ACC112 (cell line): ENCODE measurements around the gene EFCAB6.

Experiments used
- H2AFZ ChIP-seq: fragments of 200-600 bp; sonication (generic); one replicate; pipeline ENCODE4 v1.6.0; 2017; ENCODE audit warnings: antibody characterized with exemption, low read length; ENCODE audit not compliant: unreplicated experiment
- H3K27ac ChIP-seq: fragments of 200-600 bp; sonication (generic); 2 replicates; pipeline ENCODE4 v1.5.1; 2014; ENCODE audit warnings: low read depth, mild to moderate bottlenecking, antibody characterized with exemption, low read length, moderate library complexity
- H3K27me3 ChIP-seq: fragments of 200-600 bp; sonication (generic); 2 replicates; pipeline ENCODE4 v1.6.1; 2014; ENCODE audit warnings: mild to moderate bottlenecking, antibody characterized with exemption, low read length, moderate library complexity, mixed read lengths; ENCODE audit not compliant: insufficient read depth
- H3K36me3 ChIP-seq: fragments of 200-600 bp; sonication (generic); 2 replicates; pipeline ENCODE4 v1.6.1; 2016; ENCODE audit warnings: mild to moderate bottlenecking, antibody characterized with exemption, low read length, moderate library complexity, mixed read lengths; ENCODE audit not compliant: insufficient read depth
- H3K4me1 ChIP-seq: fragments of 200-600 bp; sonication (generic); one replicate; pipeline ENCODE4 v1.6.1; 2016; ENCODE audit warnings: low read length, mixed read lengths; ENCODE audit not compliant: insufficient read depth, unreplicated experiment, control insufficient read depth
- H3K4me3 ChIP-seq: fragments of 200-600 bp; sonication (generic); 2 replicates; pipeline ENCODE4 v1.5.1; 2014; ENCODE audit warnings: mild to moderate bottlenecking, low read depth, low read length
- H3K79me2 ChIP-seq: fragments of 200-600 bp; sonication (generic); one replicate; pipeline ENCODE4 v1.6.0; 2016; ENCODE audit warnings: low read length; ENCODE audit not compliant: control insufficient read depth, unreplicated experiment, insufficient read depth

Gene EFCAB6

GRCh38 chr22:43488031-43488866, 323.9 kb downstream of the EFCAB6 start:
- H3K27me3 ChIP-seq, result no peaks in the 10 kb centered on the region
- H3K4me1 ChIP-seq, result no peaks in the 10 kb centered on the region
- H3K4me3 ChIP-seq, result no peak overlapping the region

GRCh38 chr22:43487311-43488030, 324.6 kb downstream of the EFCAB6 start:
- Histone ChIP-seq H3K27me3 (no peaks in the 10 kb centered on the region), H3K79me2 (no peaks in the 10 kb centered on the region), H3K4me1 (no peaks in the 10 kb centered on the region)

More at GRCh38 chr22:43488031-43488866, 323.9 kb downstream of the EFCAB6 start:
- H2AFZ ChIP-seq, result no peak overlapping the region
- no peak overlapping the region for H3K27ac ChIP-seq
- H3K79me2 ChIP-seq, result no peaks in the 10 kb centered on the region
- H3K36me3 ChIP-seq, result no peaks in the 10 kb centered on the region

GRCh38 chr22:43485502-43486089, 326.5 kb downstream of the EFCAB6 start:
- Histone ChIP-seq H2AFZ (no peak overlapping the region), H3K27ac (no peak overlapping the region), H3K4me3 (no peak overlapping the region), H3K36me3 (no peaks in the 10 kb centered on the region), H3K4me1 (no peaks in the 10 kb centered on the region), H3K27me3 (no peaks in the 10 kb centered on the region), H3K79me2 (no peaks in the 10 kb centered on the region)

More at GRCh38 chr22:43487311-43488030, 324.6 kb downstream of the EFCAB6 start:
- no peak overlapping the region for H2AFZ ChIP-seq
- no peak overlapping the region for H3K27ac ChIP-seq
- H3K4me3 ChIP-seq, result no peak overlapping the region
- no peaks in the 10 kb centered on the region for H3K36me3 ChIP-seq

GRCh38 chr22:43484227-43484626, 327.9 kb downstream of the EFCAB6 start:
- no peak overlapping the region for H3K4me3 ChIP-seq
- no peak overlapping the region for H3K27ac ChIP-seq
- no peak overlapping the region for H2AFZ ChIP-seq

GRCh38 chr22:43483669-43484068, 328.4 kb downstream of the EFCAB6 start:
- Histone ChIP-seq H2AFZ (no peak overlapping the region), H3K4me3 (no peak overlapping the region), H3K79me2 (no peaks in the 10 kb centered on the region), H3K4me1 (no peaks in the 10 kb centered on the region), H3K36me3 (no peaks in the 10 kb centered on the region), H3K27ac (no peak overlapping the region), H3K27me3 (no peaks in the 10 kb centered on the region)

More at GRCh38 chr22:43484227-43484626, 327.9 kb downstream of the EFCAB6 start:
- no peaks in the 10 kb centered on the region for H3K79me2 ChIP-seq
- no peaks in the 10 kb centered on the region for H3K27me3 ChIP-seq
- H3K4me1 ChIP-seq, result no peaks in the 10 kb centered on the region
- H3K36me3 ChIP-seq, result no peaks in the 10 kb centered on the region

GRCh38 chr22:43483266-43483665, 328.8 kb downstream of the EFCAB6 start:
- Histone ChIP-seq H3K27me3 (no peaks in the 10 kb centered on the region), H3K79me2 (no peaks in the 10 kb centered on the region), H3K4me1 (no peaks in the 10 kb centered on the region), H3K4me3 (no peak overlapping the region), H3K27ac (no peak overlapping the region), H3K36me3 (no peaks in the 10 kb centered on the region), H2AFZ (no peak overlapping the region)

GRCh38 chr22:43482318-43482625, 329.8 kb downstream of the EFCAB6 start:
- H3K79me2 ChIP-seq, result no peaks in the 10 kb centered on the region
- no peak overlapping the region for H3K4me3 ChIP-seq
- no peaks in the 10 kb centered on the region for H3K4me1 ChIP-seq
- no peaks in the 10 kb centered on the region for H3K27me3 ChIP-seq
- no peaks in the 10 kb centered on the region for H3K36me3 ChIP-seq
- no peak overlapping the region for H2AFZ ChIP-seq
- H3K27ac ChIP-seq, result no peak overlapping the region

GRCh38 chr22:43481568-43482317, 330.4 kb downstream of the EFCAB6 start:
- no peaks in the 10 kb centered on the region for H3K27me3 ChIP-seq
- H3K4me3 ChIP-seq, result no peak overlapping the region
- H3K36me3 ChIP-seq, result no peaks in the 10 kb centered on the region
- H3K79me2 ChIP-seq, result no peaks in the 10 kb centered on the region
- no peaks in the 10 kb centered on the region for H3K4me1 ChIP-seq
- no peak overlapping the region for H2AFZ ChIP-seq
- no peak overlapping the region for H3K27ac ChIP-seq

- H3K27me3 ChIP-seq, result no peaks in the 10 kb centered on the region
- no peak overlapping the region for H2AFZ ChIP-seq
- no peaks in the 10 kb centered on the region for H3K79me2 ChIP-seq
- H3K4me3 ChIP-seq, result no peak overlapping the region
- no peaks in the 10 kb centered on the region for H3K36me3 ChIP-seq
- H3K4me1 ChIP-seq, result no peaks in the 10 kb centered on the region
- no peak overlapping the region for H3K27ac ChIP-seq
These were observed 332.1 kb downstream of the EFCAB6 start for GRCh38 chr22:43479962-43480361.

GRCh38 chr22:43479301-43479950, 332.7 kb downstream of the EFCAB6 start:
- H3K27me3 ChIP-seq, result no peaks in the 10 kb centered on the region
- no peaks in the 10 kb centered on the region for H3K4me1 ChIP-seq
- no peaks in the 10 kb centered on the region for H3K79me2 ChIP-seq
- H2AFZ ChIP-seq, result no peak overlapping the region
- H3K27ac ChIP-seq, result no peak overlapping the region
- no peak overlapping the region for H3K4me3 ChIP-seq
- H3K36me3 ChIP-seq, result no peaks in the 10 kb centered on the region
